GM23338 (cell line): ENCODE measurements around the gene NPHP4. TPM values are rescaled to one million over a fixed set of nuclear protein-coding genes. Genes with fewer than 3 reads are reported as not detected.

Experiments
- ATAC-seq: fragments of 200-7000 bp; cut with Tn5 transposase; 3 replicates; pipeline ENCODE4 v1.9.1; 2020
- DNase-seq: peaks from one replicate; pipeline ENCODE4 v3.0.0-alpha.2; 2015; ENCODE audit warnings: low spot score
- H2AFZ ChIP-seq: fragments of 200-600 bp; sonication (generic); 2 replicates; pipeline ENCODE4 v1.8.0; 2016; ENCODE audit warnings: antibody characterized with exemption, mild to moderate bottlenecking, moderate library complexity
- H3F3A ChIP-seq: fragments of 200-600 bp; sonication (generic); replicated peaks from 2 replicates; pipeline ENCODE4 v1.8.0; 2017; ENCODE audit warnings: antibody characterized with exemption, mixed run types, low read depth
- H3K27ac ChIP-seq: fragments of 200-600 bp; sonication (generic); 2 replicates; pipeline ENCODE4 v1.6.1; 2016; ENCODE audit warnings: low read depth
- H3K27me3 ChIP-seq: fragments of 200-600 bp; sonication (generic); 2 replicates; pipeline ENCODE4 v1.8.0; 2016; ENCODE audit warnings: mild to moderate bottlenecking, mixed run types, moderate library complexity; ENCODE audit not compliant: insufficient read depth
- H3K36me3 ChIP-seq: fragments of 200-600 bp; sonication (generic); 2 replicates; pipeline ENCODE4 v1.8.0; 2016; ENCODE audit warnings: mild to moderate bottlenecking; ENCODE audit not compliant: insufficient read depth
- H3K4me1 ChIP-seq: fragments of 200-600 bp; sonication (generic); 2 replicates; pipeline ENCODE4 v1.8.0; 2016; ENCODE audit warnings: mild to moderate bottlenecking, moderate library complexity; ENCODE audit not compliant: insufficient read depth
- H3K4me2 ChIP-seq: fragments of 200-600 bp; sonication (generic); 2 replicates; pipeline ENCODE4 v1.7.1; 2017; ENCODE audit warnings: mixed run types
- H3K4me3 ChIP-seq: fragments of 200-600 bp; sonication (generic); 2 replicates; pipeline ENCODE4 v1.6.1; 2016; ENCODE audit warnings: mixed run types
- H3K79me2 ChIP-seq: fragments of 200-600 bp; sonication (generic); replicated peaks from 2 replicates; pipeline ENCODE4 v1.8.0; 2017; ENCODE audit warnings: mild to moderate bottlenecking; ENCODE audit not compliant: insufficient read depth
- H3K9me2 ChIP-seq: fragments of 200-600 bp; sonication (generic); 2 replicates; pipeline ENCODE4 v1.8.0; 2017; ENCODE audit not compliant: insufficient read depth
- H4K20me1 ChIP-seq: fragments of 200-600 bp; sonication (generic); replicated peaks from 2 replicates; pipeline ENCODE4 v1.8.0; 2017; ENCODE audit warnings: mild to moderate bottlenecking; ENCODE audit not compliant: insufficient read depth
- H3K27ac Mint-ChIP-seq: 2 replicates; pipeline ENCODE4 v1.8.0; 2020; ENCODE audit warnings: inconsistent platforms, mild to moderate bottlenecking, moderate library complexity, mixed read lengths
- H3K27me3 Mint-ChIP-seq: 3 replicates; pipeline ENCODE4 v1.8.0; 2022; ENCODE audit warnings: low read depth, mild to moderate bottlenecking, moderate library complexity, mixed read lengths, inconsistent platforms; ENCODE audit not compliant: insufficient read depth, poor library complexity
- H3K36me3 Mint-ChIP-seq: 3 replicates; pipeline ENCODE4 v1.8.0; 2021; ENCODE audit warnings: low read depth, mild to moderate bottlenecking, inconsistent platforms, moderate library complexity, mixed read lengths
- H3K4me1 Mint-ChIP-seq: 3 replicates; pipeline ENCODE4 v1.8.0; 2020; ENCODE audit warnings: mild to moderate bottlenecking, inconsistent platforms, mixed read lengths
- H3K4me3 Mint-ChIP-seq: 3 replicates; pipeline ENCODE4 v1.8.0; 2021; ENCODE audit warnings: moderate library complexity, mild to moderate bottlenecking, inconsistent platforms, mixed read lengths
- H3K9me3 Mint-ChIP-seq: 3 replicates; pipeline ENCODE4 v1.8.0; 2020; ENCODE audit warnings: moderate library complexity, mild to moderate bottlenecking, inconsistent platforms, mixed read lengths
- CREB1 ChIP-seq: fragments of 250-450 bp; sonication (Bioruptor Pico); IDR thresholded peaks from 2 replicates; pipeline ENCODE4 v1.5.0; 2020; ENCODE audit warnings: low read depth, mild to moderate bottlenecking, moderate library complexity
- CTCF ChIP-seq, 2 experiments: fragments of 200-600 bp in 1 of 2; sonication (generic) in 1 of 2; conservative IDR thresholded peaks; 2 replicates each; pipeline versions ENCODE4 v1.5.1 to v1.6.1; 2016 to 2017; ENCODE audit warnings: antibody characterized with exemption in 2 of 2, low read depth in 2 of 2, mild to moderate bottlenecking in 2 of 2, moderate library complexity in 1 of 2
- EZH2 ChIP-seq: fragments of 200-600 bp; sonication (generic); IDR thresholded peaks from one replicate; pipeline ENCODE4 v1.8.0; 2017; ENCODE audit warnings: antibody characterized with exemption, mild to moderate bottlenecking, low read depth; ENCODE audit not compliant: unreplicated experiment
- EZH2phosphoT487 ChIP-seq: fragments of 200-600 bp; sonication (generic); IDR thresholded peaks from one replicate; pipeline ENCODE4 v1.8.1; 2018; ENCODE audit warnings: antibody characterized with exemption; ENCODE audit not compliant: unreplicated experiment
- JUNB ChIP-seq: IDR thresholded peaks from one replicate; pipeline ENCODE4 v1.6.1; 2016; ENCODE audit warnings: antibody characterized with exemption; ENCODE audit not compliant: unreplicated experiment
- NANOG ChIP-seq: IDR thresholded peaks from 2 replicates; pipeline ENCODE4 v1.6.1; 2016; ENCODE audit warnings: antibody characterized with exemption, borderline replicate concordance
- POLR2AphosphoS5 ChIP-seq: IDR thresholded peaks from 2 replicates; pipeline ENCODE4 v1.6.1; 2016; ENCODE audit warnings: antibody characterized with exemption, low read depth
- REST ChIP-seq: IDR thresholded peaks from one replicate; pipeline ENCODE4 v1.6.1; 2018; ENCODE audit warnings: antibody characterized with exemption; ENCODE audit not compliant: unreplicated experiment
- STAT1 ChIP-seq: IDR thresholded peaks from one replicate; pipeline ENCODE4 v1.6.1; 2016; ENCODE audit warnings: antibody characterized with exemption; ENCODE audit not compliant: unreplicated experiment
- ZNF114 ChIP-seq: fragments of 250-450 bp; sonication (Bioruptor Pico); IDR thresholded peaks from 2 replicates; pipeline ENCODE4 v1.5.0; 2020; ENCODE audit warnings: mild to moderate bottlenecking, moderate library complexity
- ZNF331 ChIP-seq: fragments of 250-450 bp; sonication (Bioruptor Pico); IDR thresholded peaks from 2 replicates; pipeline ENCODE4 v1.5.0; 2020; ENCODE audit warnings: low read depth, mild to moderate bottlenecking, moderate library complexity
- polyA plus RNA-seq: library from polyadenylated mRNA; unstranded; fragments of >200 nt; fragmentation: Nextera tagmentation; extraction: Ambion mirVana; gene quantifications from 2 replicates; pipeline ENCODE4 v1.2.1, GENCODE V29; 2016
- total RNA-seq: library from RNA; depleted of rRNA; stranded (reverse); fragments of >200 nt; shearing (Covaris generic); gene quantifications from 2 replicates; pipeline ENCODE4 v1.2.3, GENCODE V29; 2014
- TF ChIP-seq, protein P1 (sequence below): IDR thresholded peaks from 2 replicates; pipeline ENCODE4 v1.6.1; 2016; ENCODE audit warnings: antibody characterized with exemption

Gene NPHP4
- total and polyA plus RNA-seq, 2 experiments from 2014 or later: 2.5 to 12.4 TPM

- no peaks in the 10 kb centered on the region for H3K9me2 ChIP-seq
- H4K20me1 ChIP-seq: no peaks in the 10 kb centered on the region; the same call in none of the 2 replicates
- DNase-seq (no peak), ATAC-seq (no peak)
- TF ChIP-seq POLR2AphosphoS5: no peak
- no peak for TF ChIP-seq ZNF331
- no peak for TF ChIP-seq NANOG
- no peak for TF ChIP-seq JUNB
- TF ChIP-seq EZH2phosphoT487: no peak
- no peak for TF ChIP-seq CREB1 (CRISPR knock-in tag)
- TF ChIP-seq EZH2: no peak
- no peak for TF ChIP-seq CTCF (conservative IDR thresholded peaks at IDR 0.05; ENCODE audit: low read depth in 2 of 2)
- TF ChIP-seq STAT1: no peak
- TF ChIP-seq REST: no peak
- H3K9me3 Mint-ChIP-seq: peaks cover 4% of the 10 kb centered on the region; the same call in 1 of the 3 replicates
- peaks cover 9% of the 10 kb centered on the region for H3K27me3 Mint-ChIP-seq
- no peaks in the 10 kb centered on the region for H3K79me2 ChIP-seq
- no peak overlapping the region for H3K27ac ChIP-seq
- peaks cover 6% of the 10 kb centered on the region; the same call in 1 of the 2 replicates for H3K4me1 ChIP-seq
- peaks cover 27% of the 10 kb centered on the region for H3K36me3 Mint-ChIP-seq
- no peak overlapping the region for H2AFZ ChIP-seq
- no peak overlapping the region for H3K4me3 ChIP-seq
- H3K27me3 ChIP-seq: no peaks in the 10 kb centered on the region
- H3K4me2 ChIP-seq: no peak overlapping the region
- no peak overlapping the region for H3K4me3 Mint-ChIP-seq
- H3F3A ChIP-seq: no peaks in the 10 kb centered on the region
- no peak overlapping the region for H3K27ac Mint-ChIP-seq
- H3K4me1 Mint-ChIP-seq: peaks cover 13% of the 10 kb centered on the region
- peaks cover 3% of the 10 kb centered on the region; the same call in 1 of the 2 replicates for H3K36me3 ChIP-seq
Measured at GRCh38 chr1:5933676-5934057, 58.6 kb downstream of the NPHP4 start.

DNA sequence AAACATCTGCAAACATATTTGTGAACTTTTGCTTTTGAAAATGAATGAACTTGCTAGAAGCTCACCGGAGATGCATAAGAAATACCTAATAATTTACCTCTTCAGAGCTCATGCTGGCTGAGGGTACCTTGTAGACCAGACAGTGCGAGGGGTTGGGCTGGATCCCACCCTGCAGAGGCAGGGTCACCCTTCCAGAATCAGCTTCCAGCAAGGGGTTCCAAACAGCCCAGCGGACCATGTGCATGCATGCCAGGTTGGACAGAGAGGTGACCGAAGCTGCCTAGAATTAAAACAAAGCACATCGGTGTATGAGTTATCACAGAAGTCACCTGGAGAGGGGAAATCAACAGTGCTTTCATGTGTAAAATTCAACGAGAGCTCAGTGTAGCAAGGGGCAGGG is 59.2 kb downstream of the NPHP4 start:
- H3K4me3 ChIP-seq: no peak overlapping the region
- ATAC-seq (peak; percentile 39; the same call in 2 of the 3 replicates), DNase-seq (no peak)
- Mint-ChIP-seq H3K9me3 (peaks cover 4% of the 10 kb centered on the region; the same call in 1 of the 3 replicates), H3K4me3 (no peak overlapping the region), H3K27me3 (peaks cover 9% of the 10 kb centered on the region), H3K4me1 (peaks cover 13% of the 10 kb centered on the region), H3K27ac (no peak overlapping the region), H3K36me3 (peaks cover 24% of the 10 kb centered on the region)
- H2AFZ ChIP-seq: no peak overlapping the region
- H3K27me3 ChIP-seq: no peaks in the 10 kb centered on the region
- H3K4me1 ChIP-seq: peaks cover 6% of the 10 kb centered on the region; the same call in 1 of the 2 replicates
- H3K79me2 ChIP-seq: no peaks in the 10 kb centered on the region
- H3K27ac ChIP-seq: no peak overlapping the region
- no peak overlapping the region for H3K4me2 ChIP-seq
- H3F3A ChIP-seq: no peaks in the 10 kb centered on the region
- H3K36me3 ChIP-seq: peaks cover 3% of the 10 kb centered on the region; the same call in 1 of the 2 replicates
- H3K9me2 ChIP-seq: no peaks in the 10 kb centered on the region
- no peaks in the 10 kb centered on the region; the same call in none of the 2 replicates for H4K20me1 ChIP-seq
- no peak for TF ChIP-seq JUNB
- TF ChIP-seq CREB1 (CRISPR knock-in tag): no peak
- TF ChIP-seq ZNF331: no peak
- TF ChIP-seq ZNF114 (CRISPR knock-in tag): no peak
- TF ChIP-seq REST: no peak
- TF ChIP-seq, protein P1, sequence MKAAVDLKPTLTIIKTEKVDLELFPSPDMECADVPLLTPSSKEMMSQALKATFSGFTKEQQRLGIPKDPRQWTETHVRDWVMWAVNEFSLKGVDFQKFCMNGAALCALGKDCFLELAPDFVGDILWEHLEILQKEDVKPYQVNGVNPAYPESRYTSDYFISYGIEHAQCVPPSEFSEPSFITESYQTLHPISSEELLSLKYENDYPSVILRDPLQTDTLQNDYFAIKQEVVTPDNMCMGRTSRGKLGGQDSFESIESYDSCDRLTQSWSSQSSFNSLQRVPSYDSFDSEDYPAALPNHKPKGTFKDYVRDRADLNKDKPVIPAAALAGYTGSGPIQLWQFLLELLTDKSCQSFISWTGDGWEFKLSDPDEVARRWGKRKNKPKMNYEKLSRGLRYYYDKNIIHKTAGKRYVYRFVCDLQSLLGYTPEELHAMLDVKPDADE: no peak
- TF ChIP-seq POLR2AphosphoS5: no peak
- TF ChIP-seq STAT1: no peak
